A549 (cell line): Measurements from ENCODE around the gene DAB1. TPM values are rescaled to one million over a fixed set of nuclear protein-coding genes. Genes with fewer than 3 reads are reported as not detected.

Experiments used
- ATAC-seq, 2 experiments: fragments of 200-7000 bp in 1 of 2; fragments of >200 bp in 1 of 2; cut with Nextera tagmentation in 1 of 2; cut with Tn5 transposase in 1 of 2; 3 replicates each; pipeline versions ENCODE4 v1.8.0 to v1.9.1; 2018 to 2020; ENCODE audit warnings: mild to moderate bottlenecking in 1 of 2, moderate library complexity in 1 of 2
- CTCF ChIA-PET: fragments of 300-600 bp; sonication (Branson Sonifier 250); formaldehyde crosslinking; extraction: SDS; loops from one replicate; lab custom pipeline; 2021; ENCODE audit warnings: antibody characterized with exemption, inconsistent platforms; lab: Yijun Ruan, JAX
- POLR2A ChIA-PET: fragments of 350-600 bp; formaldehyde crosslinking; extraction: SDS; loops from one replicate; lab custom pipeline; 2021; ENCODE audit warnings: antibody characterized with exemption, inconsistent platforms; lab: Yijun Ruan, JAX
- DNase-seq, 2 experiments: peaks; one replicate each; pipeline versions ENCODE4 v3.0.0 to v3.0.0-alpha.2; 2011 to 2016; ENCODE audit warnings: low read depth in 1 of 2, low spot score in 1 of 2
- FAIRE-seq: peaks from 2 replicates; lab custom pipeline; 2011; peaks lifted over from hg19 to GRCh38; lab: Jason Lieb, UNC
- H3K27ac ChIP-seq, 2 experiments: fragments of >200 bp; sonication (Bioruptor Twin); formaldehyde crosslinking; 3 replicates each; pipeline ENCODE4 v1.5.1; 2016 to 2017
- H3K4me1 ChIP-seq: fragments of >200 bp; sonication (Bioruptor Twin); formaldehyde crosslinking; 3 replicates; pipeline ENCODE4 v1.6.1; 2016
- H3K4me2 ChIP-seq: fragments of >200 bp; sonication (Bioruptor Twin); formaldehyde crosslinking; 3 replicates; pipeline ENCODE4 v1.6.1; 2016
- H3K4me3 ChIP-seq: fragments of >200 bp; sonication (Bioruptor Twin); formaldehyde crosslinking; 3 replicates; pipeline ENCODE4 v1.5.1; 2016
- H3K9me3 ChIP-seq: fragments of >200 bp; sonication (Bioruptor Twin); formaldehyde crosslinking; 3 replicates; pipeline ENCODE4 v1.6.1; 2016
- ATOH8 ChIP-seq: fragments of 250-450 bp; sonication (Bioruptor Pico); IDR thresholded peaks from 2 replicates; pipeline ENCODE4 v1.5.0; 2020; ENCODE audit warnings: low read depth, mild to moderate bottlenecking, moderate library complexity
- CBX2 ChIP-seq: fragments of 200-600 bp; sonication (generic); IDR thresholded peaks from 2 replicates; pipeline ENCODE4 v1.6.1; 2016; ENCODE audit warnings: low read depth, mild to moderate bottlenecking, borderline replicate concordance
- CHD2 ChIP-seq: fragments of 150-350 bp; IDR thresholded peaks from 2 replicates; pipeline ENCODE4 v1.6.1; 2014; ENCODE audit warnings: low read length; ENCODE audit not compliant: partially characterized antibody
- CTCF ChIP-seq: fragments of >200 bp; sonication (Bioruptor Twin); formaldehyde crosslinking; IDR thresholded peaks from 3 replicates; pipeline ENCODE4 v1.5.1; 2016
- E2F6 ChIP-seq: IDR thresholded peaks from 2 replicates; pipeline ENCODE4 v1.6.1; 2012; ENCODE audit warnings: low read depth, borderline replicate concordance
- EP300 ChIP-seq, 2 experiments: fragments of >200 bp; sonication (Bioruptor Twin); formaldehyde crosslinking; IDR thresholded peaks; 2 replicates in 1 of 2; 3 replicates in 1 of 2; pipeline ENCODE4 v1.6.1; 2016 to 2017
- HES2 ChIP-seq: fragments of >200 bp; sonication (Bioruptor Twin); formaldehyde crosslinking; IDR thresholded peaks from 2 replicates; pipeline ENCODE4 v1.6.1; 2016
- HMGXB4 ChIP-seq: fragments of 250-450 bp; sonication (Bioruptor Pico); IDR thresholded peaks from 2 replicates; pipeline ENCODE4 v1.5.0; 2021; ENCODE audit warnings: mild to moderate bottlenecking, moderate library complexity, borderline replicate concordance
- HOXB5 ChIP-seq: fragments of 250-450 bp; sonication (Bioruptor Pico); IDR thresholded peaks from 2 replicates; pipeline ENCODE4 v1.5.0; 2020; ENCODE audit warnings: mild to moderate bottlenecking, moderate library complexity
- JUN ChIP-seq, 2 experiments: fragments of >200 bp; sonication (Bioruptor Twin); formaldehyde crosslinking; IDR thresholded peaks; 2 replicates in 1 of 2; 3 replicates in 1 of 2; pipeline ENCODE4 v1.6.1; 2016 to 2017
- JUNB ChIP-seq: fragments of >200 bp; sonication (Bioruptor Twin); formaldehyde crosslinking; IDR thresholded peaks from 2 replicates; pipeline ENCODE4 v1.6.1; 2016
- KDM5A ChIP-seq: fragments of 200-600 bp; sonication (generic); IDR thresholded peaks from 2 replicates; pipeline ENCODE4 v1.6.1; 2016; ENCODE audit warnings: antibody characterized with exemption, mild to moderate bottlenecking
- MAFK ChIP-seq: fragments of 450-650 bp; IDR thresholded peaks from 2 replicates; pipeline ENCODE4 v1.6.1; 2014; ENCODE audit not compliant: partially characterized antibody
- NPAS2 ChIP-seq: fragments of 250-450 bp; sonication (Bioruptor Pico); IDR thresholded peaks from 2 replicates; pipeline ENCODE4 v1.8.0; 2022; ENCODE audit warnings: mild to moderate bottlenecking, moderate library complexity, borderline replicate concordance
- NR3C1 ChIP-seq: fragments of >200 bp; sonication (Bioruptor Twin); formaldehyde crosslinking; IDR thresholded peaks from 3 replicates; pipeline ENCODE4 v1.6.1; 2017
- PBX3 ChIP-seq: IDR thresholded peaks from 2 replicates; pipeline ENCODE4 v1.6.1; 2012
- RARB ChIP-seq: fragments of 250-450 bp; sonication (Bioruptor Pico); IDR thresholded peaks from 2 replicates; pipeline ENCODE4 v1.8.0; 2021; ENCODE audit warnings: mild to moderate bottlenecking, moderate library complexity
- TFCP2L1 ChIP-seq: fragments of 250-450 bp; sonication (Bioruptor Pico); IDR thresholded peaks from 2 replicates; pipeline ENCODE4 v1.5.0; 2021; ENCODE audit warnings: mild to moderate bottlenecking
- ZFP36 ChIP-seq: fragments of 450-650 bp; IDR thresholded peaks from 2 replicates; pipeline ENCODE4 v1.6.1; 2014; ENCODE audit warnings: borderline replicate concordance; ENCODE audit not compliant: partially characterized antibody
- ZNF302 ChIP-seq: fragments of 250-450 bp; sonication (Bioruptor Pico); IDR thresholded peaks from 2 replicates; pipeline ENCODE4 v1.9.0; 2021; ENCODE audit warnings: inconsistent platforms, mild to moderate bottlenecking, moderate library complexity
- ZSCAN20 ChIP-seq: fragments of 250-450 bp; sonication (Bioruptor Pico); IDR thresholded peaks from 2 replicates; pipeline ENCODE4 v1.8.0; 2022; ENCODE audit warnings: mild to moderate bottlenecking, moderate library complexity
- WGBS: methylation state at CpG from one replicate; pipeline ENCODE4 v1.1.6; 2017; ENCODE audit errors: missing lambda C conversion rate; 5-methylcytosine and 5-hydroxymethylcytosine counted together
- polyA minus RNA-seq: library from RNA; depleted of rRNA, polyadenylated mRNA; stranded (reverse); fragments of >200 nt; gene quantifications from 2 replicates; pipeline ENCODE4 v1.2.3, GENCODE V29; 2011; rRNA and poly(A)+ RNA removed
- polyA plus RNA-seq, 4 experiments: library from polyadenylated mRNA; depleted of rRNA in 3 of 4; stranded (reverse); fragments of >200 nt; fragmentation: RNase III in 1 of 4; extraction: RNeasy Plus Mini Kit Qiagen cat#74134 plus additional on column Dnase treatment in 1 of 4; gene quantifications; 2 replicates in 3 of 4; 3 replicates in 1 of 4; pipeline ENCODE4 v1.2.3, GENCODE V29; 2011 to 2017

Gene DAB1
- polyA plus RNA-seq (2011; rRNA removed): not detected in 2 replicates
- polyA plus RNA-seq (2012; cell fraction: cytosol; rRNA removed): not detected in 2 replicates
- polyA plus RNA-seq (2012; cell fraction: nucleus; rRNA removed): not detected in 2 replicates
- polyA plus RNA-seq (2017; fragmentation: RNase III; extraction: RNeasy Plus Mini Kit Qiagen cat#74134 plus additional on column Dnase treatment): not detected in 3 replicates
- polyA minus RNA-seq: not detected in 2 replicates

GRCh38 chr1:57423656-57424211 is at the start of gene DAB1:
Gene DAB1 (minus strand): TSS chr1:57424060. CDS start chr1:57291030, 133,030 bp downstream.
- peaks cover 3% of the 10 kb centered on the region; the same call in 1 of the 3 replicates for H3K4me1 ChIP-seq
- ATAC-seq (peak; percentile 66 to 69; a peak in 5 of 6 replicates), FAIRE-seq (no peak), DNase-seq (no peak)
- WGBS: 23% methylated on average over 5 of the region's 64 CpGs
- ChIA-PET CTCF (interaction anchor here (0.7 to 1.7 kb wide), 2 partner anchors 12 to 600 kb away, joined by 3 to 5 read pairs; no protein-coding TSS in a partner anchor), POLR2A (no interaction called here)
- no peak for TF ChIP-seq MAFK
- no peak for TF ChIP-seq EP300 (IDR thresholded peaks at IDR 0.05)
- TF ChIP-seq CHD2: no peak
- TF ChIP-seq NR3C1: no peak
- TF ChIP-seq ATOH8 (CRISPR knock-in tag): no peak
- H3K9me3 ChIP-seq: no peaks in the 10 kb centered on the region
- peak within 1 kb of the TSS; percentile 36 for H3K4me3 ChIP-seq
- no peak within 1 kb of the TSS for H3K27ac ChIP-seq
- peak within 1 kb of the TSS; percentile 82 for H3K4me2 ChIP-seq

GRCh38 chr1:57473448-57473847 is 49.6 kb upstream of the DAB1 start:
- ATAC-seq: no peak
- Histone ChIP-seq H3K9me3 (no peaks in the 10 kb centered on the region), H3K4me1 (no peaks in the 10 kb centered on the region), H3K4me2 (no peak overlapping the region), H3K4me3 (no peak overlapping the region), H3K27ac (no peak overlapping the region)
- ChIA-PET POLR2A (no interaction called here), CTCF (no interaction called here)
- TF ChIP-seq TFCP2L1 (CRISPR knock-in tag) (no peak), RARB (no peak), E2F6 (no peak), ZFP36 (no peak), CBX2 (no peak), PBX3 (no peak), KDM5A (no peak), HES2 (no peak), JUN (IDR thresholded peaks at IDR 0.05) (no peak), ZSCAN20 (CRISPR knock-in tag) (no peak), NPAS2 (CRISPR knock-in tag) (no peak), MAFK (no peak), JUNB (no peak), HOXB5 (no peak), ZNF302 (CRISPR knock-in tag) (no peak), CTCF (no peak), HMGXB4 (CRISPR knock-in tag) (no peak)
- FAIRE-seq: no peak
- no peak for DNase-seq
- WGBS: 27% methylated on average over 5 of the region's 5 CpGs
